DMS79 treated with DMSO at 0.1 percent for 48 hours (cell line): ENCODE data around the gene TRIM67.
"Not testable (repeated sequence)": the region's sequence is repeated elsewhere in the genome, so short reads cannot be mapped to it uniquely, and the experiment has no call there.

ENCODE experiments used
- DNase-seq: peaks from one replicate; lab custom pipeline; 2025; lab: John Stamatoyannopoulos, UW

The TRIM67 gene

GRCh38 chr1:231203259-231204057 lies 41.6 kb downstream of the TRIM67 start:
- DNase-seq = no peak

GRCh38 chr1:231206856-231207255 lies 45.0 kb downstream of the TRIM67 start:
- no peak for DNase-seq

- no peak for DNase-seq
Observed at GRCh38 chr1:231207437-231207836, 45.6 kb downstream of the TRIM67 start.

GRCh38 chr1:231208980-231209379 lies 47.1 kb downstream of the TRIM67 start:
- no peak for DNase-seq

- DNase-seq = no peak
Observed at GRCh38 chr1:231209531-231209930, 47.7 kb downstream of the TRIM67 start.

GRCh38 chr1:231210126-231210525 lies 48.3 kb downstream of the TRIM67 start:
- no peak for DNase-seq

GRCh38 chr1:231211005-231211857 lies 49.4 kb downstream of the TRIM67 start:
- DNase-seq = peak; percentile 89

- not testable (repeated sequence) for DNase-seq
Observed at GRCh38 chr1:231212301-231212700, 50.4 kb downstream of the TRIM67 start.

- no peak for DNase-seq
Observed at GRCh38 chr1:231213831-231214573, 52.1 kb downstream of the TRIM67 start.

GRCh38 chr1:231214918-231215680 lies 53.2 kb downstream of the TRIM67 start:
- DNase-seq = no peak

- DNase-seq = no peak
Observed at GRCh38 chr1:231215681-231216385, 54.0 kb downstream of the TRIM67 start.

- DNase-seq = no peak
Observed at GRCh38 chr1:231216498-231216897, 54.6 kb downstream of the TRIM67 start.

GRCh38 chr1:231217056-231217455 lies 55.2 kb downstream of the TRIM67 start:
- no peak for DNase-seq

GRCh38 chr1:231218078-231218477 lies 56.2 kb downstream of the TRIM67 start:
- no peak for DNase-seq

GRCh38 chr1:231219422-231220401 lies 57.9 kb downstream of the TRIM67 start:
- DNase-seq = no peak

GRCh38 chr1:231220801-231221200 lies 58.9 kb downstream of the TRIM67 start:
- DNase-seq = no peak

- DNase-seq = no peak
Observed at GRCh38 chr1:231226156-231226555, 64.3 kb downstream of the TRIM67 start.

- no peak for DNase-seq
Observed at GRCh38 chr1:231231511-231231910, 69.7 kb downstream of the TRIM67 start.

GRCh38 chr1:231232870-231233734 lies 71.2 kb downstream of the TRIM67 start:
- DNase-seq = no peak
